ENCODE measurements around the gene ADGRA3.

Gene ADGRA3

GRCh38 chr4:22515888-22516541 is at the start of gene ADGRA3:
Gene ADGRA3, minus strand, starts transcription at chr4:22516066. Its CDS starts 282 bp downstream, at chr4:22515784.
- DNase-seq (ENCODE audit: insufficient read length, low spot score) (peak; percentile 58), FAIRE-seq (no peak)
- TF ChIP-seq CTCF (IDR thresholded peaks at IDR 0.05; ENCODE audit: insufficient read depth, missing control alignments), result no peak

- FAIRE-seq (no peak), DNase-seq (ENCODE audit: insufficient read length, low spot score) (no peak)
These were observed 40.6 kb upstream of the ADGRA3 start for GRCh38 chr4:22556495-22556894.

GRCh38 chr4:22554670-22555069 is 38.8 kb upstream of the ADGRA3 start:
- DNase-seq (ENCODE audit: insufficient read length, low spot score) (no peak), FAIRE-seq (peak; percentile 16)
- TF ChIP-seq CTCF (IDR thresholded peaks at IDR 0.05; ENCODE audit: insufficient read depth, missing control alignments), result no peak

More at GRCh38 chr4:22556495-22556894, 40.6 kb upstream of the ADGRA3 start:
- TF ChIP-seq CTCF (IDR thresholded peaks at IDR 0.05; ENCODE audit: insufficient read depth, missing control alignments), result no peak

- no peak for TF ChIP-seq CTCF (IDR thresholded peaks at IDR 0.05; ENCODE audit: insufficient read depth, missing control alignments)
- DNase-seq (ENCODE audit: insufficient read length, low spot score) (no peak), FAIRE-seq (no peak)
These were observed 37.7 kb upstream of the ADGRA3 start for GRCh38 chr4:22553560-22553959.

- FAIRE-seq (no peak), DNase-seq (ENCODE audit: insufficient read length, low spot score) (no peak)
- no peak for TF ChIP-seq CTCF (IDR thresholded peaks at IDR 0.05; ENCODE audit: insufficient read depth, missing control alignments)
These were observed 36.9 kb upstream of the ADGRA3 start for GRCh38 chr4:22552812-22553211.

- FAIRE-seq, result no peak
- TF ChIP-seq CTCF (IDR thresholded peaks at IDR 0.05; ENCODE audit: insufficient read depth, missing control alignments), result no peak
- DNase-seq (ENCODE audit: insufficient read length, low spot score), result no peak
These were observed 35.7 kb upstream of the ADGRA3 start for GRCh38 chr4:22551550-22551949.

GRCh38 chr4:22546299-22546698 is 30.4 kb upstream of the ADGRA3 start:
- DNase-seq (ENCODE audit: insufficient read length, low spot score), result no peak
- TF ChIP-seq CTCF (IDR thresholded peaks at IDR 0.05; ENCODE audit: insufficient read depth, missing control alignments), result no peak
- FAIRE-seq, result no peak
